GM19463 (cell line): ENCODE data around the gene CPN2.
A peak's percentile ranks its signal among the peaks of the same experiment; 100 is the strongest.

Source experiments
- ATAC-seq: cut with Tn5 transposase; IDR thresholded peaks from one replicate; pipeline ENCODE4 v1.9.1; 2021; ENCODE audit warnings: mild to moderate bottlenecking, moderate library complexity; ENCODE audit not compliant: unreplicated experiment

Gene CPN2

DNA sequence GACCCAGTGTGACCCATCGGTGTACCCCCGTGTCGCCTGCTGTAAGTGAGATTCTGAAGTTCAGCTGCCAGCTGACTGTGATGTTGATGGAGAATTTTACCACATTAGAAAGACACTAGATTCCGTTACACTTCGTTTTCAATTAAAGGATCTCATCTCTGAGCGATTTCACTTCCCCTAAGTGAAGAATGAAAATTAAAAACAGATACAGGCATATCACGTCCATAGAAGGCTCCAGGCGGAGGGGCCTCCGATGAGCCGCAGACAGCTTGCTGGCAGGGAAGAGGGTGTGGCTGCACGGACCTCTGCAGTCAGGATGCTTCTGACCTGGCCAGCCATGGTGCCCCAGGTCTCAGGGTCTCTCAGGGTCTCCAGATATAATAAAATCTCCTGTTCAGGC is 6.6 kb upstream of the CPN2 start:
- ATAC-seq, result no peak

DNA sequence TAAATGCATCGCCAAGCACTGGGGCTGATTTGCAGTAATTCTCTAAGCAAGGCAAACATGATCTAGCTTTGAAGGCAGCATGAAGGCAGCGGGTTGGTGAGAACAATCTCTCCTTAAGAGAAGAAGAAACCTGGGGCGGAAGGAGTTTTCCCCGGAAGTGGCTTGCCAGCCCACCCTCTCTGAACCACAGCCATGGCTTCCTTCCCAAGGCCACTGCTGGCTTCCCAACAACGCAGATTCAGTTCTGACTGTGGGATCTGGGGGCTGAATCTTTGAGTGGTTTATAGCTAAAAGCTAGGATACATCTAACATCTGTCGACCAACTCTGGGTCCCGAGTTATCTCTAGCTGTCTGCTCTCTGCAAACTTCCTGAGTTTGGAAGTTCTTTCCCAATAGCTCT is 4.3 kb upstream of the CPN2 start:
- ATAC-seq, result no peak

DNA sequence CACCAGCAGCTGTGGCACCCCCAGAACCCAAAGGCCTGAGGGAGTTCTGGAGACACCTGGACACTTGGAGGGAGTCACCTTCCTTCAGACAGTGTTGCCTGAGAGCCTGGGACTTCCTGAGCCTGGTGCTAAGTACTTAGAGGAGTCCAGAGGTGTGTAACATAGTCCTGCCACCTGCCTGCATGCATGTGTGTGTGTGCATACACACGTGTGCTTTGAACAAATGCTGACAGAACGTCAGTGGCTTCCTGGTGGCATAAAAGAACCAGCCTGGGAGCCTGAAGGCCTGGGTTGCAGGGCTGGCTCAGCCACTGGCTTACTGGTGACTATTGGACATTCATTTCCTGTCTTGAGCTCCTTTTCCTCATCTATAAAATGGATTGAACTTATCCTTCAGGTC is 3.2 kb upstream of the CPN2 start:
- no peak for ATAC-seq

DNA sequence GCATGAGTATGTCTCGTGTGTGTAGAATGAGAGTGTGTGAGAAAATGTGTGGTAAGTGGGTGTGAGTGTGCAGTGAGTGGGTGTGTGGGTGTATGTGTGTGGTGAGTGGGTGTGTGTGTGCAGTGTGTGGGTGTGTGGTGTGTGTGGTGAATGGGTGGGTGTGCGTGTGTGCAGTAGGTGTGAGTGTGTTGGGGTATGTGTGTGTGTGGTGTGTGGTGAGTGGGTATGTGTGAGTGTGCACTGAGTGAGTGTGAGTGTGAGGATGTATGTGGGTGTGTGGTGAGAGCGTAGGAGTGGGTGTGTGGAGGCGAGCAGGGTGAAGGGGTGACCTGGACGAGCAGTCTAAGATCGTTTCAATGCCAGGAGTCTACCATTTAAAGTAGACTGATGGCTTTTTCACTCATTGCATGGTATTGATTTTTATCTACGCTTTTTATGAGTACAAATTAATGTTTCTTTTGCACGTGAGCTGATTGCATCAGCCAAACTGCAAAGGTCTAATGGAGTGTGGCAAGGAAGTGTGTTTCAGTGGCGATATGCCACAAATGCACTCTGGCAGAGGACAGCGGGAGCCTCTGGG is 1.6 kb upstream of the CPN2 start:
- no peak for ATAC-seq

DNA sequence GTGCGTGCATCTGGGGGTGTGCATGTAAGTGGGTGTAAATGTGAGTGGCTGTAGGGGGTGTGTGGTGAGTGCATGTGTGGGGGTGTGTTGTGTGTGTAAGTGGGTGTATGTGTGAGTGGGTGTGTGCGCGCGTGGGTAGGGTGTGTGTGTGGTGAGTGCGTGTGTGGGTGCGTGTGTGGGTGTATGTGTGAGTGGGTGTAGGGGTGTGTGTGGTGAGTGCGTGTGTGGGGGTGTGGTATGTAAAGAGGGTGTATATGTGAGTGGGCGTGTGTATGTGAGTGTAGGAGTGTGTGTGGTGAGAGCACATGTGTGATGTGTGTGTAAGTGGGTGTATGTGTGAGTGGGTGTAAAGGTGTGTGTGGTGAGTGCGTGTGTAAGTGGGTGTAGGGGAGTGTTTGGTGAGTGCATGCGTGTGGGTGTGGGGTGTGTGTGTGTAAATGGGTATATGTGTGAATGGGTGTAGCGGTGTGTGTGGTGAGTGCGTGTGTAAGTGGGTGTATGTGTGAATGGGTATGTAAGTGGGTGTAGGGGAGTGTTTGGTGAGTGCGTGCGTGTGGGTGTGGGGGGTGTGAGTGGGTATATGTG is 916 bp upstream of the CPN2 start:
- no peak for ATAC-seq

DNA sequence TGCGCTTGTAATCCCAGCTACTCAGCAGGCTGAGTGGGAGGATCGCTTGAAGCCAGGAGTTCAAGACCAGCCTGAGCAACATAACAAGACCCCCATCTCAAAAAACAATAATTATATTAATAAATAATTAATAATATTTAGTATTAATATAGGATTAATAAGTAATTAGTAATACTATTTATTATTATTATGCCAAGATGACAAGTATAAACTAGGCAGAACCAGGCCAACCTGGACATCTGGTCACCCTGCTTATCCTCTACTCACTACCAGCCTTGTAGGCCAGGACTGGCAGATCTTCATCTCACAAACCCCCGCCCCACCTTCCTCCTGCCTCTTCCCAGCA is 429 bp downstream of the CPN2 start:
- no peak for ATAC-seq

DNA sequence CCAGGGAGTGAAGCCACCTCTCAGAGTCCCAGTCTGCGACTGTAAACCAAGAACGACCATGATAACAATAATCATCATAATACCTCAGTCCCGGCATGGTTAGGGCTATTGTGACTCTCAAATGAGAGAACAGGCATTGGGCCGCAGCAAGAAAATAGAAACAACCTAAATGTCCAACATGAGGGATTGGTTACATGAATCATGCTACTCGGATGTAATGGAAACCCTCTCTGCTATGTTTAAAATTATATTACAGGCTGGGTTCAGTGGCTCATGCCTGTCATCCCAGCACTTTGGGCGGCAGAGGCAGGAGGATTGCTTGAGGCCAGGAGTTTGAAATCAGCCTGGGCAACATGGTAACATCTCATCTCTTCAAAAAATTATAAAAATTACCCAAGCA is 2.8 kb downstream of the CPN2 start:
- no peak for ATAC-seq

DNA sequence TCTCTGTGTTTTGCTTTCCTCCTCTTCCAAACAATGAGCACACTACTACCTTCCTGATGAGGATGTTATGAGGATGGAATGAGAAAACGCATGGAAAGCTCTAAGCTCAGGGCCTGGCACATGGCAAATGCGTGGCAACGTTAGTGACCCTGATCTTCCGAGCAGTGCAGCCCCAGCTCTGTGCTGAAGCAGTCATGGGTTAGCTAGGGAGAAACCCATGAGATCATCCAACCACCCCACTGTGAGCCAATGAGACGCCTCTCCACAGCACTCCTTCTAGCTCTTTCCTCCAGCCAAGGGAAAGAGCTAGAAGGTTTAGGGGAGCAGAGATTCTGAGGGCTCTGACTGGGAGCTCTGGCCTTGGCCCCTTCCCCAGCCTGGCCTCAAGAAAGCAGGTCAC is 4.5 kb downstream of the CPN2 start:
- no peak for ATAC-seq

DNA sequence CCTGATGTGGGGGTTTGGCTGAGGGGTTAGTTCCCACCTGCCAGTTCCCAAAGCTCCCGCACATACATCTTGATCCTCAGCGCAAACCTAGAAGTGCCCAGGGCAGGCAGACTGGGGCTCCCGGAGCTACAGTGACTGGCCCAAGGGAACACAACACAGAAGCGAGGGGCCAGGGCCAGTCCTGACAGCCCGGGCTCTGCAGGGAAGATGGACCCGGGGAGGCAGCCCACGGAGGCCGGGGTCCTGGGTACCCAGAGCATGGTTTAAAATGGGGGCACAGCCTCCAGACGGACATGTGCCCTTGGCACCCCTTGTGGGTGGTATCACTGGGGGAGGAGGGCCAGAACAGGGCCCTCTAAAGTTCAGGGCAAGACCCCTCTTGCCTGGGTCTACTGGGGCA is 5.1 kb downstream of the CPN2 start:
- no peak for ATAC-seq

DNA sequence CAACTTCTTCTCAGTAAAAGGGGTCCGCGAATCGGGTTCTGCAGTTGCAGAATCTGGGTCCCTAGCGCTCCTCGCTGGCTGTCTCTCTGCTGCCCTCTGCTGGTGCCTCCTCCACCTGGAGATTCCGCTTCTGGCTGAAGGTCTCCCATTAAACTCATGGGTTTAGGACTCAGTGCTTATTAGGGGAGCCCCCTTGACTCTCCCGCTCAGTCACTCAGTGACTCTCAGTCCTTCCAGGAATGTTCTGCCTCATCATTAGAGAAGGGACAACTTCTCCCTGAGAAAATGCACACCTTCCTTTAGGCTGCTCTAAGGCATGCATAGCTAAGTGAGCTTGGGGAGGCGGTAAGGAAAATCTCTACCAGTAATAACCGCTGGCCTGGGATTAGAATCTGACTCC is 7.1 kb downstream of the CPN2 start:
- ATAC-seq, result peak; percentile 65

DNA sequence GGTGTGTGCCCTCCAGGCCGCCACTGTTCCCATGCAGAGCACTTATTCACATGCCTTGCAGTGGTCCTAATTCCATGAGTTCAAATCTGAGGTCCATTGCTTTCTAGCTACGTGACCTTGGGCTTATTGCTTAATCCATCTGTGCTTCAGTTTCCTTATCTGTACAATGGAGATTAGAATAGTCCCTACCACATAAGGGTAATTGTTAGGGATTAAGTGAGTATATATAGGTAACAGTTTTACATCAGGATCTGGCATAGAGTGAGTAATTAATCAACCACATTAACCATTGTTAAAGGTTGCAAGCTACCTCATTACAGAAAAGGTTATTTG is 7.6 kb downstream of the CPN2 start:
- ATAC-seq, result no peak

DNA sequence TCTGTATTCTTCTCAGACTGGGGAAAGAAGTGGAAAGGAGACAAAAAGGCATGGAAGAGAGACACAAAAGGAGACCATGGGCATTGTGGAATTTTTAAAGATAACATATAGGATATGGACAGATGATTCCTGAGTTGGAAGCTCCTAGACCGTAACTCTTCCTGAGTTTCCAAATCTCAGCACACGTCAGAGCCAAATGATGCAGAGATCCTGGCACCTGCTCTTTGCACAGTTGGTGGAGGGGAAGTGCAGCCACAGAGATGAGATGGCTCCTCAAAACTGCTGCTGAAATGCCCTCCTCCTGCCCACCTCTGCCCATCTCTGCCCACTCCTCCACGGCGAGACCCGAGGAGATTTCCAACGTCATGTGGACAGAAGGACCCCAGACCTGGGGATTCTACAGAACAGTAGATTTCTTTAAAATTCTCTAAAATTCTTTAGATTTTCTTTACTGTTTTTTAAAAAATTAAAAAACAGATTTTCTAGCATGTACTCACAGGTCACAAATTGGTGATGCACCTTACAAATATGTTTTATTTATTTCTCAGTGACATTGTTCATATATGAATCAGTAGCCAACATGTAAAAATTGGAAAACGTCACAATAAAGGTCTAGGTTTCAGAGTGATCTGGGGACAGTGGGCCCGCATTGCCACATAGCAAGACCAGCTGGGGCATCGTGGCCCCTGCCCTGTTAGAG is 8.1 kb downstream of the CPN2 start:
- ATAC-seq, result no peak

DNA sequence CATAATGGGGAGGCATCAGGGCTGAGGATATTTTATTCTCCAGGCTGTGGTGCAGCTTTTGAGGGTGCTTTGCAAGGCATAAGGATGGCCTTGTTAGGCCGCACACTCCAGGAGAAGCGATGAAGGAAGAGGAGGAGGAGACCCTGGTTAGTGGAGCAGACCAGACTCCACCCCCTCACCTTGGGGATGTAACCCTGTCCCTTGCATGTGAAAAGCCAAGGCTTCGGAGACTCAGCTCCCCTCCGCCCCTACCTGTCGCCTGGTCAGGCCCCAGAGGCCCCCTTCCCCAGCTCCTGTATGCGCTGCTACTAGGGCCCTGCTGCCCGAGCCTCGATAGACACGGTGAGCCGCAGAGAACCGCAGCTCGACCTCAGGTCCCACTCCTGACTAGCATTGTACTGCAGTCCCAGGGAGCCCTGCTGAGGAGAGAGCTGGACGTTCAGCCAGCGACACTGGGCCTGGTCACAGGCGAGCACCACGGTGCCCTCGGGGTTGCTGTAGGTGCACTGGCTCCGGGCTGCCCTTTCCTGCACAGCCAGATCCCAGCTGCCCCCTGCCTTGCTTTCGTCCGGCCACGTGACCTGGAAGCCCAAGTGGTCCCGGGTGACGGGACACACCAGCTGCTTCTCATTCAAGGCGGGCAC is 10.2 kb downstream of the CPN2 start:
- ATAC-seq, result no peak

DNA sequence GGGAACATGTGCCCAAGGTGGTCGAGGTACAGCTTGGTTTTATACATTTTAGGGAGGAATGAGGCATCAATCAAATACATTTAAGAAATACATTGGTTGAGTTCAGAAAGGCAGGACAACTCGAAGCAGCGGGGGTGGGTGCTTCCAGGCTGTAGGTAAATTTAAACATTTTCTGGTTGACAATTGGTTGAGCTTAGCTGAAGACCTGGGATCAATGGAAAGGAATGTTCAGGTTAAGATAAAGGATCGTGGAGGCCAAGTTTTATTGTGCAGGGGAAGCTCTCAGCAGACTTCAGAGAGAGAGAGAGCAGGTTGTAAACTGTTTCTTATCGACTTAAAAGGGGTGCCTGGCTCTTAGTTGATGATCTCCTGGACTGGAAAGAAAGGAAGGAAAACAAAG is 11.3 kb downstream of the CPN2 start:
- ATAC-seq, result no peak

DNA sequence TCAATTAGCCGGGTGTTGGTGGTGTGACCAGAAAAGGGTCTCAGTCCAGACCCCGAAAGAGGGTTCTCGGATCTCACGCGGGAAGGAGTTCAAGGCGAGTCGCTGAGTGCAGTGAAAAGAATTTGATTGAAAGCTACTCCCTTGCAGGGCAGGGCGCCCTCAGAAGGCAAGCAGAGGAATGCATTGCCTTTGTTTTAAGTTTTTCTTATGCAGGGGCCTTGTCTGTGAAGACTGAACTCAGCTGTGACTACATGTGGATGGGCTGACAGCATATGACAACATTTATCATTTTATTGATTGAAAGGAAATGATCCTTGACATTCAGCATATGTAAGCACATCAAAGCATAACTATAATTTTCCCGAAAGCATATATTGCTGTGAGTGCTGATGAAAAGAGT is 11.8 kb downstream of the CPN2 start:
- ATAC-seq, result no peak

DNA sequence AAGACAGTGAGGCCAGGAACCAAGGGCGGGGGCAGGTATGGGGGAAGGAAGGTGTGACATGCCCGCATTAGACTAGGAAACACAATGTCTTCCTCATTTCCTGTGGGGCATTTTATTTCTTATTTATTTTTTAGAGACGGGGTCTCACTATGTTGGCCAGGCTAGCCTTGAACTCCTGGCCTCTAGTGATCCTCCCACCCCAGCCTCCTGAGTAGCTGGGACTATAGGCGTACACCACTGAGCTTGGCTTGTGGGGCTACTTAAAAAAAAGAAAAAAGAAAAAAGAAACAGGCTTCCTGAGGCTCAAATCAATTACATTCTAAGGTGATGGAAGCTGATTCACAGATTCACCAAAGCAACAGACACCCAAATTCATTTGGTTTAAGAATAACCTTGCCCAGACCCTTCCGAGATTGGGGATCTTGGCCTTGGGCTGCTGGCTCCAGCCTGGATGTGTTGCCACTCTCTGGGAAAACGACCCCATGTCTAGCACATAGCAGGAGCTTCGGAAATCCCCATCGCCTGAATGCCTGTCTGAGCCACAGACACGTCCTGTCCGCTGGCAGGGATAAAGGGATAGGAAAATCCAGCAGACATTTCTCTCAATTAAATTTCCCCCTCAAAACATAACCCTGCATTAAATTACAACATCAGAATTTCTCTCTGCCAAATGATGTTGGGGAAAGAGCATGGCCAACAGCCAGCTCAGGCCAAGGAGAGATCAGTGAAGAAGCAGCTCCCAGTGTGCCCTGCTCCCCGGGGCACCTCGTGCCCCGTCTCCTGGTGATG is 13.0 kb downstream of the CPN2 start:
- ATAC-seq, result no peak

DNA sequence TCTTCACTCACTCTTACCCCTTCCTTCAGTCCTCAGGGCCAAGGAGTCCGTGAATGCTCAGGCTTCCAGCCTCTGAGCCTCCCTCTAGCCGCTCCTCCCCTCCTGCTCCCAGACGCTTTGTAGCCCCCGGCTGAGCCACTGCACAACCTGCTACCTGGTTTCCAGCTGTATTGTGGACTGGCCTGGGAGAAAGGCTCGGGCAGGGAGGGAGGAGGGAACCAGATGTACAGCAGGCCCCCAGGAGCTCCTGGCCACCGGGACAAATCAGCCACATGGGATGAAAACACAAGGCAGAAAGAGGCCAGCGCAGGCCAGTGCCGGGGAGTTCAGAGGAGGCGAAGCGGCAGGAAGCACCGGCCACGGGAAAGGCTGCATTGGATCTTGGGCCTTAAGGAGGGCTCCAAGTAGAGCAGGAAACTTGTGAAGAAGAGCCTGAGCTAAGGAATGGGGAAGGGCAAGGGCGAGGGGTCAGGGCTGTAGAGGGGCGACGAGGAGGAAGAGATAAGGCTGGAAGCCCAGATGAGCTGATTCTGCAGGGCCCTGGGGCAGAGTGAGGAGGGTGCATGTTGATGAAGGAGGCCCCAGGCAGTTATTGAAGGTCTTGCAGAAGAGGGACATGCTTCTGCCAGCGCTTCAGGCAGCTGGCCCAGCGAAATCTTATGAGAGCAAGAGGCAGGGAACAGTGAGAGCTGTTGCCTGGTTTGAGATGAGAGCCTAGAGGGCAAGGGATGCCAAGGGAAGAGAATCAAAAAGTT is 14.3 kb downstream of the CPN2 start:
- no peak for ATAC-seq

DNA sequence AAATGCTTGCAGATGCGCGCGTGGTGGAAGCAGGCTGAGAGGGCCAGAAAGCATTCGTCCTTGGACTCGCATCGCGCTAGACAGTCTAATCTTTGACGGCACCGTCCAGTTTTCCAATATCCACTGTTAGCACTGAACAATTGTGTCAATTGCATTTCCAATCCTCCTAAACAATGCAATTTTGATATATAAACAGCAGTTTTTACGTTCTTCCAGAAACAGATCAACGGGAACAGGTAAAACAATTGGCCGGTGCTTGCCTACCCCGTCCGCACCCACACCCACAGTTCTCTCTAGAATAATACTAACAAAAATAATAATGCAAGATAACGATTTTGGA is 17.2 kb downstream of the CPN2 start:
- ATAC-seq, result no peak

DNA sequence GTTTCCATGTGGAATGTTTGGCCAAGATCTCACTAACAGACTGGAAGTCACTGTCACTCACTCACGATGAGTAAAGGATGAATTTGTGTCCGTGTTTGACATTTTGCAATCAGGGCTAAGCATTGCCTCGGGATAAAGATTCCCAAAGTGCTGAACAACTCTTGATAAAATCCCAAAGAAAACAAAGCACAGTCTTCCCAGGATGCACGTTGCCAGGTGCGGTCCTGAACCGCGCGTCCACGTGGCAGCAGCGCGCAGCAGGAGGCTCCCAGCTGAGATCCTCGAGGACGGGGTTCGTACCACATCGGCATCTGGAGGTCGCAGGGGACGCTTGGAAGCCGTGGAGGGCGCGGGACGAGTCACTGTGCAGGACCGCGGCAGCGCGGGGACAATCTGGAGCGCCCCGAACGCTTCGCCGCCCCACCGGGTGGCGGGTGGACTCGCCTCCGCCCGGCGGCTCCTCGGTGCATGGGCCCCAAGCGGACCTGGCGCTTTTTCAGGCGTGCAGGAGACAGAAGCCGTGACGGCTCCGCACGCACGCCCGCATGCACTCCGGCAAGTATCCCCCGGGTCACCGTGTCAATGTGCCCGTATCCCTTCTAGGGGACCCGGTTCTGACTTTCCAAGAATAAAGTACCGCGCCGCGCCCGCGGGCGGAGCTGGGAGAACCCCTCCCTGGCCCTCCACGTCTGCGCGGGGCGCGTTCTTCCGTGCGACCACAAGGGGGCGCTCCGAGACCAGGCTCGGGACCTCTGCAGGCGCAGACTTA is 17.7 kb downstream of the CPN2 start:
- peak; percentile 92 for ATAC-seq

DNA sequence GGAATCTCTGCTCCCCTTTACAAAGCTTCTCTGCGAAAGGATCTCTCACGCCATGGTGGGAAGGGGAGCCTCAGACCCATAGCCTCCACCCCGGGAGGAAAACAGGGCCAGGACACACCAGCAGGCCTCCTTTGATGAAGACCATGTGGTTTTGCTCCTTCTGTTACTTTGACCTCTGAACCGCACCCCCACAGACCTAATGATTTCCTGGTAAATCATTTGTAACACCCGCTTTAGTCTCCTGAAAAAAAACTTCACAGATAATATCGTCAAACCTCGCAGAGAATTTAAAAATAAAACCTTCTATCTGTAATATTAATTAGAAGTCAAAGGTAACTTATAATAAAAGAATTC is 18.3 kb downstream of the CPN2 start:
- ATAC-seq, result no peak

DNA sequence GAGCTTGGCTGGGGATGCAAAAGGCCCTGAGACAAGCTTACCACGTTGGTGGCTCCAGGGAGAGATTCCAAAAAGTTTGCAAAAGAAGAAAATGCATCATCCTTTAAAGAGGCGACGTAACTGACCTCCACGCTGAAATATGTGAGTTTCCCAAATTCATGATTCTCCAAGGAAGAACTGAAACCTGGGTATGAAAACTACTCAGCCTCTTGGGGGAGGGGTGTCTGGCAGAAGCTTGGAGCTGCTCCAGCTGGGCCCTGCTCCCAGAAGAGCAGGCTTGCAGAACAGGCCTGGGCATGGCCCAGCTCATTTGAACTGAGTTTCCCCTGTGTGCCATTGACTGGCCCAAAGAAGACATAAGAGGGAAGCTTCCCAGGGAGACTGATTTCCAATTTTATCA is 20.5 kb downstream of the CPN2 start:
- ATAC-seq, result no peak
